GM23338 (cell line): ENCODE results near the gene BDP1. TPM values are rescaled to one million over a fixed set of nuclear protein-coding genes. Genes with fewer than 3 reads are reported as not detected.

ENCODE experiments used
- ATAC-seq: fragments of 200-7000 bp; cut with Tn5 transposase; 3 replicates; pipeline ENCODE4 v1.9.1; 2020
- DNase-seq: peaks from one replicate; pipeline ENCODE4 v3.0.0-alpha.2; 2015; ENCODE audit warnings: low spot score
- H2AFZ ChIP-seq: fragments of 200-600 bp; sonication (generic); 2 replicates; pipeline ENCODE4 v1.8.0; 2016; ENCODE audit warnings: antibody characterized with exemption, mild to moderate bottlenecking, moderate library complexity
- H3F3A ChIP-seq: fragments of 200-600 bp; sonication (generic); replicated peaks from 2 replicates; pipeline ENCODE4 v1.8.0; 2017; ENCODE audit warnings: antibody characterized with exemption, mixed run types, low read depth
- H3K27ac ChIP-seq: fragments of 200-600 bp; sonication (generic); 2 replicates; pipeline ENCODE4 v1.6.1; 2016; ENCODE audit warnings: low read depth
- H3K27me3 ChIP-seq: fragments of 200-600 bp; sonication (generic); 2 replicates; pipeline ENCODE4 v1.8.0; 2016; ENCODE audit warnings: mild to moderate bottlenecking, mixed run types, moderate library complexity; ENCODE audit not compliant: insufficient read depth
- H3K36me3 ChIP-seq: fragments of 200-600 bp; sonication (generic); 2 replicates; pipeline ENCODE4 v1.8.0; 2016; ENCODE audit warnings: mild to moderate bottlenecking; ENCODE audit not compliant: insufficient read depth
- H3K4me1 ChIP-seq: fragments of 200-600 bp; sonication (generic); 2 replicates; pipeline ENCODE4 v1.8.0; 2016; ENCODE audit warnings: mild to moderate bottlenecking, moderate library complexity; ENCODE audit not compliant: insufficient read depth
- H3K4me2 ChIP-seq: fragments of 200-600 bp; sonication (generic); 2 replicates; pipeline ENCODE4 v1.7.1; 2017; ENCODE audit warnings: mixed run types
- H3K4me3 ChIP-seq: fragments of 200-600 bp; sonication (generic); 2 replicates; pipeline ENCODE4 v1.6.1; 2016; ENCODE audit warnings: mixed run types
- H3K79me2 ChIP-seq: fragments of 200-600 bp; sonication (generic); replicated peaks from 2 replicates; pipeline ENCODE4 v1.8.0; 2017; ENCODE audit warnings: mild to moderate bottlenecking; ENCODE audit not compliant: insufficient read depth
- H3K9me2 ChIP-seq: fragments of 200-600 bp; sonication (generic); 2 replicates; pipeline ENCODE4 v1.8.0; 2017; ENCODE audit not compliant: insufficient read depth
- H4K20me1 ChIP-seq: fragments of 200-600 bp; sonication (generic); replicated peaks from 2 replicates; pipeline ENCODE4 v1.8.0; 2017; ENCODE audit warnings: mild to moderate bottlenecking; ENCODE audit not compliant: insufficient read depth
- H3K27ac Mint-ChIP-seq: 2 replicates; pipeline ENCODE4 v1.8.0; 2020; ENCODE audit warnings: inconsistent platforms, mild to moderate bottlenecking, moderate library complexity, mixed read lengths
- H3K27me3 Mint-ChIP-seq: 3 replicates; pipeline ENCODE4 v1.8.0; 2022; ENCODE audit warnings: low read depth, mild to moderate bottlenecking, moderate library complexity, mixed read lengths, inconsistent platforms; ENCODE audit not compliant: insufficient read depth, poor library complexity
- H3K36me3 Mint-ChIP-seq: 3 replicates; pipeline ENCODE4 v1.8.0; 2021; ENCODE audit warnings: low read depth, mild to moderate bottlenecking, inconsistent platforms, moderate library complexity, mixed read lengths
- H3K4me1 Mint-ChIP-seq: 3 replicates; pipeline ENCODE4 v1.8.0; 2020; ENCODE audit warnings: mild to moderate bottlenecking, inconsistent platforms, mixed read lengths
- H3K4me3 Mint-ChIP-seq: 3 replicates; pipeline ENCODE4 v1.8.0; 2021; ENCODE audit warnings: moderate library complexity, mild to moderate bottlenecking, inconsistent platforms, mixed read lengths
- H3K9me3 Mint-ChIP-seq: 3 replicates; pipeline ENCODE4 v1.8.0; 2020; ENCODE audit warnings: moderate library complexity, mild to moderate bottlenecking, inconsistent platforms, mixed read lengths
- CREB1 ChIP-seq: fragments of 250-450 bp; sonication (Bioruptor Pico); IDR thresholded peaks from 2 replicates; pipeline ENCODE4 v1.5.0; 2020; ENCODE audit warnings: low read depth, mild to moderate bottlenecking, moderate library complexity
- EZH2 ChIP-seq: fragments of 200-600 bp; sonication (generic); IDR thresholded peaks from one replicate; pipeline ENCODE4 v1.8.0; 2017; ENCODE audit warnings: antibody characterized with exemption, mild to moderate bottlenecking, low read depth; ENCODE audit not compliant: unreplicated experiment
- EZH2phosphoT487 ChIP-seq: fragments of 200-600 bp; sonication (generic); IDR thresholded peaks from one replicate; pipeline ENCODE4 v1.8.1; 2018; ENCODE audit warnings: antibody characterized with exemption; ENCODE audit not compliant: unreplicated experiment
- JUNB ChIP-seq: IDR thresholded peaks from one replicate; pipeline ENCODE4 v1.6.1; 2016; ENCODE audit warnings: antibody characterized with exemption; ENCODE audit not compliant: unreplicated experiment
- POLR2AphosphoS5 ChIP-seq: IDR thresholded peaks from 2 replicates; pipeline ENCODE4 v1.6.1; 2016; ENCODE audit warnings: antibody characterized with exemption, low read depth
- STAT1 ChIP-seq: IDR thresholded peaks from one replicate; pipeline ENCODE4 v1.6.1; 2016; ENCODE audit warnings: antibody characterized with exemption; ENCODE audit not compliant: unreplicated experiment
- ZNF114 ChIP-seq: fragments of 250-450 bp; sonication (Bioruptor Pico); IDR thresholded peaks from 2 replicates; pipeline ENCODE4 v1.5.0; 2020; ENCODE audit warnings: mild to moderate bottlenecking, moderate library complexity
- ZNF331 ChIP-seq: fragments of 250-450 bp; sonication (Bioruptor Pico); IDR thresholded peaks from 2 replicates; pipeline ENCODE4 v1.5.0; 2020; ENCODE audit warnings: low read depth, mild to moderate bottlenecking, moderate library complexity
- polyA plus RNA-seq: library from polyadenylated mRNA; unstranded; fragments of >200 nt; fragmentation: Nextera tagmentation; extraction: Ambion mirVana; gene quantifications from 2 replicates; pipeline ENCODE4 v1.2.1, GENCODE V29; 2016
- total RNA-seq: library from RNA; depleted of rRNA; stranded (reverse); fragments of >200 nt; shearing (Covaris generic); gene quantifications from 2 replicates; pipeline ENCODE4 v1.2.3, GENCODE V29; 2014
- TF ChIP-seq, protein P1 (sequence below): IDR thresholded peaks from one replicate; pipeline ENCODE4 v1.6.1; 2018; ENCODE audit warnings: antibody characterized with exemption; ENCODE audit not compliant: unreplicated experiment
- TF ChIP-seq, protein P2 (sequence below): IDR thresholded peaks from 2 replicates; pipeline ENCODE4 v1.6.1; 2016; ENCODE audit warnings: antibody characterized with exemption
- TF ChIP-seq, protein P3 (sequence below), 2 experiments: fragments of 200-600 bp in 1 of 2; sonication (generic) in 1 of 2; conservative IDR thresholded peaks; 2 replicates each; pipeline versions ENCODE4 v1.5.1 to v1.6.1; 2016 to 2017; ENCODE audit warnings: antibody characterized with exemption in 2 of 2, low read depth in 2 of 2, mild to moderate bottlenecking in 2 of 2, moderate library complexity in 1 of 2

The BDP1 gene
- total and polyA plus RNA-seq, 2 experiments from 2014 or later = 41.8 to 54.4 TPM

DNA sequence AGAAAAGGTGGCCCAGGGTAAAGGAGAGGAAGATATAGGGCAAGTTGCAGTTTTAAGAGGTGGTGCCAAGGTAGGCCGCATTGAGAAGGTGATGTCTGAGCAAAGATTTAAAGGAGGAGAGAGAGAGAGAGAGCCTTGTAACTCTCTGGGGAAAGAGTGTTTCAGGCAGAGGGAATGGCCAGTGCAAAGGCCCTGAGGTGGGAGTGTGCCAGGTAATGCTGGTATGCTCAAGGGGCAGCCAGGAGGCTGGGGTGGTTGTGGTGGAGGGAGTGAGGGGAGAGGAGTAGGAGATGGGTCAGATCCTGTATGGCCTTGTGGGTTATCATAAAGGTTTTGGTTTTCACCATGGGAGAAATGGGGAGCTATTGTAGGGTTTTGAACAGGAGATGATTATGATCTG is 141.6 kb downstream of the BDP1 start (continued):
- TF ChIP-seq, protein P1, sequence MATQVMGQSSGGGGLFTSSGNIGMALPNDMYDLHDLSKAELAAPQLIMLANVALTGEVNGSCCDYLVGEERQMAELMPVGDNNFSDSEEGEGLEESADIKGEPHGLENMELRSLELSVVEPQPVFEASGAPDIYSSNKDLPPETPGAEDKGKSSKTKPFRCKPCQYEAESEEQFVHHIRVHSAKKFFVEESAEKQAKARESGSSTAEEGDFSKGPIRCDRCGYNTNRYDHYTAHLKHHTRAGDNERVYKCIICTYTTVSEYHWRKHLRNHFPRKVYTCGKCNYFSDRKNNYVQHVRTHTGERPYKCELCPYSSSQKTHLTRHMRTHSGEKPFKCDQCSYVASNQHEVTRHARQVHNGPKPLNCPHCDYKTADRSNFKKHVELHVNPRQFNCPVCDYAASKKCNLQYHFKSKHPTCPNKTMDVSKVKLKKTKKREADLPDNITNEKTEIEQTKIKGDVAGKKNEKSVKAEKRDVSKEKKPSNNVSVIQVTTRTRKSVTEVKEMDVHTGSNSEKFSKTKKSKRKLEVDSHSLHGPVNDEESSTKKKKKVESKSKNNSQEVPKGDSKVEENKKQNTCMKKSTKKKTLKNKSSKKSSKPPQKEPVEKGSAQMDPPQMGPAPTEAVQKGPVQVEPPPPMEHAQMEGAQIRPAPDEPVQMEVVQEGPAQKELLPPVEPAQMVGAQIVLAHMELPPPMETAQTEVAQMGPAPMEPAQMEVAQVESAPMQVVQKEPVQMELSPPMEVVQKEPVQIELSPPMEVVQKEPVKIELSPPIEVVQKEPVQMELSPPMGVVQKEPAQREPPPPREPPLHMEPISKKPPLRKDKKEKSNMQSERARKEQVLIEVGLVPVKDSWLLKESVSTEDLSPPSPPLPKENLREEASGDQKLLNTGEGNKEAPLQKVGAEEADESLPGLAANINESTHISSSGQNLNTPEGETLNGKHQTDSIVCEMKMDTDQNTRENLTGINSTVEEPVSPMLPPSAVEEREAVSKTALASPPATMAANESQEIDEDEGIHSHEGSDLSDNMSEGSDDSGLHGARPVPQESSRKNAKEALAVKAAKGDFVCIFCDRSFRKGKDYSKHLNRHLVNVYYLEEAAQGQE = no peak
- TF ChIP-seq STAT1 (no peak), ZNF331 (CRISPR knock-in tag) (no peak)

DNA sequence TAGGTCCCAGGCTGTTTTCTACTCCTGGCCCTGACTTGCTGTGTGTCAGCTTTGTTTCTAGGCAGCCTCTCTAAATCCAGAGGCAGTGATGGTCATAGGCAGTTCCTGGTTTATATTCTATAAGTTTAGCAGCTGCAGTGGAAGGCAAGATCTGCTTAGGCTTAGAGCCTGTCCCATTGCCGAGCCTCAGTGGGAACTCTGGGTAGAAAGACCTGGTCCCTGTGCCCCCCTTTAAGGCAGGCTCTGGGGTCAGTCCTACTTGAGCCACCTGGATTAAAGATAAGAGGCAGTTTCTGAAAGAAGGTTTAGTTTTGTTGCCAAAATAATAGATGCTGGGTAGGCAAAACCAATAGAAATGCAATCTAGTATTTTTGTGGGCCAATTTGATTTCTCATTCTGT is 145.3 kb downstream of the BDP1 start:
- Mint-ChIP-seq H3K27me3 (peaks cover 5% of the 10 kb centered on the region), H3K27ac (no peak overlapping the region), H3K4me1 (no peaks in the 10 kb centered on the region), H3K9me3 (0 out of 3 replicates have a peak, but pooled peaks cover 4% of the 10 kb centered on the region), H3K4me3 (no peak overlapping the region), H3K36me3 (peaks cover 82% of the 10 kb centered on the region)
- H3K4me1 ChIP-seq = no peaks in the 10 kb centered on the region
- no peak for ATAC-seq
- H3F3A ChIP-seq = 0 out of 2 replicates have a peak, but pooled peaks cover 3% of the 10 kb centered on the region
- H3K4me3 ChIP-seq = no peak overlapping the region
- H3K9me2 ChIP-seq = no peaks in the 10 kb centered on the region
- no peak overlapping the region for H3K27ac ChIP-seq
- no peak for DNase-seq
- no peaks in the 10 kb centered on the region for H3K27me3 ChIP-seq
- H3K36me3 ChIP-seq = peaks cover 32% of the 10 kb centered on the region
- peaks cover 11% of the 10 kb centered on the region; the same call in 1 of the 2 replicates for H4K20me1 ChIP-seq
- H2AFZ ChIP-seq = no peak overlapping the region
- H3K4me2 ChIP-seq = no peak overlapping the region
- H3K79me2 ChIP-seq = peaks cover 8% of the 10 kb centered on the region; the same call in 1 of the 2 replicates
- TF ChIP-seq, protein P2, sequence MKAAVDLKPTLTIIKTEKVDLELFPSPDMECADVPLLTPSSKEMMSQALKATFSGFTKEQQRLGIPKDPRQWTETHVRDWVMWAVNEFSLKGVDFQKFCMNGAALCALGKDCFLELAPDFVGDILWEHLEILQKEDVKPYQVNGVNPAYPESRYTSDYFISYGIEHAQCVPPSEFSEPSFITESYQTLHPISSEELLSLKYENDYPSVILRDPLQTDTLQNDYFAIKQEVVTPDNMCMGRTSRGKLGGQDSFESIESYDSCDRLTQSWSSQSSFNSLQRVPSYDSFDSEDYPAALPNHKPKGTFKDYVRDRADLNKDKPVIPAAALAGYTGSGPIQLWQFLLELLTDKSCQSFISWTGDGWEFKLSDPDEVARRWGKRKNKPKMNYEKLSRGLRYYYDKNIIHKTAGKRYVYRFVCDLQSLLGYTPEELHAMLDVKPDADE = no peak
- TF ChIP-seq STAT1 (no peak), EZH2phosphoT487 (no peak), EZH2 (no peak), POLR2AphosphoS5 (no peak), ZNF331 (CRISPR knock-in tag) (no peak), JUNB (no peak), ZNF114 (CRISPR knock-in tag) (no peak), CREB1 (no peak)
- TF ChIP-seq, protein P1 = no peak
- TF ChIP-seq, protein P3, sequence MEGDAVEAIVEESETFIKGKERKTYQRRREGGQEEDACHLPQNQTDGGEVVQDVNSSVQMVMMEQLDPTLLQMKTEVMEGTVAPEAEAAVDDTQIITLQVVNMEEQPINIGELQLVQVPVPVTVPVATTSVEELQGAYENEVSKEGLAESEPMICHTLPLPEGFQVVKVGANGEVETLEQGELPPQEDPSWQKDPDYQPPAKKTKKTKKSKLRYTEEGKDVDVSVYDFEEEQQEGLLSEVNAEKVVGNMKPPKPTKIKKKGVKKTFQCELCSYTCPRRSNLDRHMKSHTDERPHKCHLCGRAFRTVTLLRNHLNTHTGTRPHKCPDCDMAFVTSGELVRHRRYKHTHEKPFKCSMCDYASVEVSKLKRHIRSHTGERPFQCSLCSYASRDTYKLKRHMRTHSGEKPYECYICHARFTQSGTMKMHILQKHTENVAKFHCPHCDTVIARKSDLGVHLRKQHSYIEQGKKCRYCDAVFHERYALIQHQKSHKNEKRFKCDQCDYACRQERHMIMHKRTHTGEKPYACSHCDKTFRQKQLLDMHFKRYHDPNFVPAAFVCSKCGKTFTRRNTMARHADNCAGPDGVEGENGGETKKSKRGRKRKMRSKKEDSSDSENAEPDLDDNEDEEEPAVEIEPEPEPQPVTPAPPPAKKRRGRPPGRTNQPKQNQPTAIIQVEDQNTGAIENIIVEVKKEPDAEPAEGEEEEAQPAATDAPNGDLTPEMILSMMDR (conservative IDR thresholded peaks at IDR 0.05; ENCODE audit: low read depth in 2 of 2) = no peak
